H9 (cell line): ENCODE measurements around the gene ACOT13. TPM values are rescaled to one million over a fixed set of nuclear protein-coding genes. Genes with fewer than 3 reads are reported as not detected.

Experiments
- DNase-seq: peaks from one replicate; pipeline ENCODE4 v3.0.0-alpha.2; 2017
- H2AFZ ChIP-seq: one replicate; pipeline ENCODE4 v1.6.1; 2013; ENCODE audit warnings: mild to moderate bottlenecking, low read length, control low read depth, moderate library complexity
- H2AK5ac ChIP-seq: 2 replicates; pipeline ENCODE4 v1.6.1; 2013; ENCODE audit warnings: low read length, control low read depth, mixed read lengths; ENCODE audit not compliant: insufficient read length
- H2BK120ac ChIP-seq: one replicate; pipeline ENCODE4 v1.6.1; 2013; ENCODE audit warnings: low read depth, mild to moderate bottlenecking, low read length, control low read depth, inconsistent platforms; ENCODE audit not compliant: poor library complexity, severe bottlenecking
- H2BK12ac ChIP-seq: 2 replicates; pipeline ENCODE4 v1.6.1; 2013; ENCODE audit warnings: low read length, control low read depth, mixed read lengths, low read depth; ENCODE audit not compliant: insufficient read length
- H2BK15ac ChIP-seq: 2 replicates; pipeline ENCODE4 v1.6.1; 2013; ENCODE audit warnings: low read depth, low read length, control low read depth
- H2BK20ac ChIP-seq: one replicate; pipeline ENCODE4 v1.6.1; 2013; ENCODE audit warnings: low read depth, mild to moderate bottlenecking, low read length, control low read depth, inconsistent platforms; ENCODE audit not compliant: poor library complexity, severe bottlenecking
- H2BK5ac ChIP-seq: 2 replicates; pipeline ENCODE4 v1.6.1; 2013; ENCODE audit warnings: low read length, control low read depth, mixed read lengths; ENCODE audit not compliant: insufficient read length
- H3K14ac ChIP-seq: 2 replicates; pipeline ENCODE4 v1.6.1; 2013; ENCODE audit warnings: low read length, control low read depth; ENCODE audit not compliant: insufficient read depth
- H3K18ac ChIP-seq: 2 replicates; pipeline ENCODE4 v1.6.1; 2013; ENCODE audit warnings: low read depth, mild to moderate bottlenecking, mixed read lengths, low read length, control low read depth; ENCODE audit not compliant: insufficient read length
- H3K23ac ChIP-seq: 2 replicates; pipeline ENCODE4 v1.6.1; 2013; ENCODE audit warnings: low read length, control low read depth, mixed read lengths, low read depth; ENCODE audit not compliant: insufficient read length
- H3K23me2 ChIP-seq: 2 replicates; pipeline ENCODE4 v1.6.1; 2013; ENCODE audit warnings: low read depth, mild to moderate bottlenecking, mixed read lengths, low read length, control low read depth; ENCODE audit not compliant: insufficient read length, poor library complexity, severe bottlenecking
- H3K27ac ChIP-seq: 2 replicates; pipeline ENCODE4 v1.5.1; 2013; ENCODE audit warnings: low read length, control low read depth, mixed read lengths, low read depth; ENCODE audit not compliant: insufficient read length
- H3K27me3 ChIP-seq: 2 replicates; pipeline ENCODE4 v1.6.1; 2013; ENCODE audit warnings: low read length, control low read depth, inconsistent platforms; ENCODE audit not compliant: insufficient read depth
- H3K4ac ChIP-seq: 2 replicates; pipeline ENCODE4 v1.6.1; 2013; ENCODE audit warnings: low read depth, mild to moderate bottlenecking, control low read depth, inconsistent platforms, low read length, moderate library complexity
- H3K4me1 ChIP-seq: 2 replicates; pipeline ENCODE4 v1.6.1; 2013; ENCODE audit warnings: low read length, control low read depth, inconsistent platforms; ENCODE audit not compliant: insufficient read depth
- H3K4me2 ChIP-seq: 2 replicates; pipeline ENCODE4 v1.6.1; 2013; ENCODE audit warnings: low read length, control low read depth, mixed read lengths; ENCODE audit not compliant: insufficient read length, insufficient read depth
- H3K56ac ChIP-seq: 2 replicates; pipeline ENCODE4 v1.6.1; 2013; ENCODE audit warnings: low read depth, mild to moderate bottlenecking, mixed read lengths, low read length, control low read depth; ENCODE audit not compliant: insufficient read length
- H3K79me1 ChIP-seq: 2 replicates; pipeline ENCODE4 v1.6.1; 2013; ENCODE audit warnings: low read depth, mild to moderate bottlenecking, moderate library complexity, low read length, control low read depth, inconsistent platforms; ENCODE audit not compliant: insufficient read depth, poor library complexity, severe bottlenecking
- H3K79me2 ChIP-seq: 2 replicates; pipeline ENCODE4 v1.6.1; 2013; ENCODE audit warnings: low read length, control low read depth, inconsistent platforms; ENCODE audit not compliant: insufficient read depth
- H3K9ac ChIP-seq: 2 replicates; pipeline ENCODE4 v1.6.1; 2013; ENCODE audit warnings: low read length, control low read depth, mixed read lengths; ENCODE audit not compliant: insufficient read length; ENCODE audit errors: extremely low read depth
- H3K9me3 ChIP-seq: one replicate; pipeline ENCODE4 v1.6.1; 2013; ENCODE audit warnings: low read depth, low read length, inconsistent platforms; ENCODE audit not compliant: control insufficient read depth
- H3T11ph ChIP-seq: one replicate; pipeline ENCODE4 v1.6.1; 2013; ENCODE audit warnings: mild to moderate bottlenecking, low read length, control low read depth, inconsistent platforms
- H4K20me1 ChIP-seq: one replicate; pipeline ENCODE4 v1.6.1; 2013; ENCODE audit not compliant: control insufficient read depth, insufficient read length, insufficient read depth
- H4K5ac ChIP-seq: 2 replicates; pipeline ENCODE4 v1.6.1; 2013; ENCODE audit warnings: low read depth, mild to moderate bottlenecking, mixed read lengths, low read length, control low read depth; ENCODE audit not compliant: insufficient read length
- H4K8ac ChIP-seq: replicated peaks from 2 replicates; pipeline ENCODE4 v1.6.1; 2013; ENCODE audit warnings: low read length, control low read depth, mixed read lengths, low read depth; ENCODE audit not compliant: insufficient read length
- H4K91ac ChIP-seq: 2 replicates; pipeline ENCODE4 v1.6.1; 2013; ENCODE audit warnings: low read depth, mild to moderate bottlenecking, moderate library complexity, mixed read lengths, low read length, control low read depth; ENCODE audit not compliant: insufficient read length
- H3K27ac Mint-ChIP-seq, 3 experiments: 2 replicates in 2 of 3; 3 replicates in 1 of 3; pipeline ENCODE4 v1.8.0; 2020 to 2021; ENCODE audit warnings: mixed read lengths in 3 of 3, mild to moderate bottlenecking in 1 of 3, moderate library complexity in 1 of 3
- H3K27me3 Mint-ChIP-seq: 2 replicates; pipeline ENCODE4 v1.8.0; 2021; ENCODE audit warnings: low read depth, mild to moderate bottlenecking, moderate library complexity, mixed read lengths
- H3K36me3 Mint-ChIP-seq, 3 experiments: 2 replicates in 2 of 3; 3 replicates in 1 of 3; pipeline ENCODE4 v1.8.0; 2020 to 2021; ENCODE audit warnings: low read depth in 3 of 3, mixed read lengths in 3 of 3; ENCODE audit not compliant: insufficient read depth in 1 of 3
- H3K4me1 Mint-ChIP-seq, 2 experiments: 2 replicates each; pipeline ENCODE4 v1.8.0; 2020; ENCODE audit warnings: mixed read lengths in 2 of 2
- H3K4me3 Mint-ChIP-seq, 2 experiments: 2 replicates in 1 of 2; 3 replicates in 1 of 2; pipeline ENCODE4 v1.8.0; 2020 to 2021; ENCODE audit warnings: mild to moderate bottlenecking in 2 of 2, mixed read lengths in 2 of 2, moderate library complexity in 1 of 2
- H3K9me3 Mint-ChIP-seq, 2 experiments: 2 replicates in 1 of 2; 3 replicates in 1 of 2; pipeline ENCODE4 v1.8.0; 2020; ENCODE audit warnings: mild to moderate bottlenecking in 2 of 2, mixed read lengths in 2 of 2, moderate library complexity in 1 of 2
- CTCF ChIP-seq: fragments of 200-600 bp; sonication (generic); conservative IDR thresholded peaks from 3 replicates; pipeline ENCODE4 v1.8.0; 2021; ENCODE audit warnings: antibody characterized with exemption, mild to moderate bottlenecking
- WGBS: extraction: QIAGEN DNeasy Blood & Tissue Kit; methylation state at CpG from one replicate; pipeline ENCODE4 v1.1.7; 2013; ENCODE audit warnings: missing lambda C conversion rate, low lambda C conversion rate, mixed read lengths; ENCODE audit not compliant: insufficient read length; ENCODE audit errors: extremely low coverage; 5-methylcytosine and 5-hydroxymethylcytosine counted together
- total RNA-seq: library from RNA; stranded (reverse); gene quantifications from 2 replicates; pipeline ENCODE4 v1.2.1, GENCODE V29; 2021

ACOT13 gene
- total RNA-seq, 1 experiment from 2014 or later, result 38.0 TPM

DNA sequence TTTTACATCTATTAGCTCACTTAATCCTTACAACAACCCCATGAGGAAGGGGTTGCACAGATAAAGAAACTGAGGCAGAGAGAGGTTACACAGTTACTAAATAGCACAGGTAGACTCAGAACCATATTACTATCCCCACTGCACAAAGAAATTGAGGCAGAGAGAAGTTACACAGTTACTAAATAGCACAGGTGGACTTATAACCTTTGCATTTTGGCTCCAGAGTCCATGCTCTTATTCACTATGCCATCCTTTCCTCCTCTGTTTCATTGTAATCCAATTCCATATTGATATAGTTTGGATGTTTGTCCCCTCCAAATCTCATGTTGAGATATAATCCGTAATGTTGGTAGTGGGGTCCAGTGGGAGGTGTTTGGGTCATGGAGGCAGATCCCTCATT lies 3.7 kb upstream of the ACOT13 start:
- H3K9me3 ChIP-seq, result no peaks in the 10 kb centered on the region

More for the DNA sequence above, 3.7 kb upstream of the ACOT13 start:
- WGBS, result no CpG with 5 or more reads among the region's 1 CpG
- Mint-ChIP-seq H3K4me1 (peaks cover 42 to 44% of the 10 kb centered on the region in 2 experiments), H3K27me3 (no peaks in the 10 kb centered on the region), H3K36me3 (peaks cover 31 to 51% (median 43%) of the 10 kb centered on the region in 3 experiments), H3K27ac (no peak overlapping the region), H3K4me3 (no peak overlapping the region; a peak in 1 of 5 replicates), H3K9me3 (peaks cover 0 to 4% of the 10 kb centered on the region in 2 experiments; a peak in 2 of 5 replicates)
- Histone ChIP-seq H4K91ac (no peak overlapping the region), H3K23me2 (peaks cover 12% of the 10 kb centered on the region), H2AFZ (no peak overlapping the region), H4K8ac (no peak overlapping the region), H3K27me3 (no peaks in the 10 kb centered on the region), H3K4me1 (peaks cover 6% of the 10 kb centered on the region; the same call in 1 of the 2 replicates), H3K4me2 (no peak overlapping the region), H3K56ac (no peak overlapping the region), H2AK5ac (no peak overlapping the region), H3K9ac (no peak overlapping the region), H3K27ac (no peak overlapping the region), H3K79me2 (peaks cover 8% of the 10 kb centered on the region; the same call in 1 of the 2 replicates), H2BK15ac (no peak overlapping the region), H4K5ac (no peak overlapping the region), H2BK20ac (no peak overlapping the region), H4K20me1 (no peaks in the 10 kb centered on the region), H3T11ph (no peak overlapping the region), H2BK120ac (no peak overlapping the region), H3K23ac (no peak overlapping the region), H2BK5ac (no peak overlapping the region), H3K4ac (no peak overlapping the region), H3K18ac (no peak overlapping the region), H2BK12ac (no peak overlapping the region), H3K14ac (no peak overlapping the region), H3K79me1 (no peaks in the 10 kb centered on the region)
- no peak for DNase-seq
- TF ChIP-seq CTCF, result no peak
